Effector CD4-positive, alpha-beta T cell (primary cell): ENCODE data around the gene C1orf21.

ENCODE experiments used
- DNase-seq: peaks from one replicate; pipeline ENCODE4 v3.0.0-alpha.2; 2020

C1orf21 gene

GRCh38 chr1:184527402-184527801, 140.6 kb downstream of the C1orf21 start:
- no peak for DNase-seq

GRCh38 chr1:184530226-184530625, 143.4 kb downstream of the C1orf21 start:
- no peak for DNase-seq

- no peak for DNase-seq
Observed at GRCh38 chr1:184531296-184531695, 144.5 kb downstream of the C1orf21 start.

GRCh38 chr1:184532199-184532598, 145.4 kb downstream of the C1orf21 start:
- no peak for DNase-seq

- no peak for DNase-seq
Observed at GRCh38 chr1:184533049-184533448, 146.2 kb downstream of the C1orf21 start.

- DNase-seq: no peak
Observed at GRCh38 chr1:184533915-184534314, 147.1 kb downstream of the C1orf21 start.

- no peak for DNase-seq
Observed at GRCh38 chr1:184534690-184535089, 147.9 kb downstream of the C1orf21 start.

GRCh38 chr1:184535191-184535970, 148.6 kb downstream of the C1orf21 start:
- DNase-seq: no peak

GRCh38 chr1:184536246-184536985, 149.6 kb downstream of the C1orf21 start:
- no peak for DNase-seq

- DNase-seq: no peak
Observed at GRCh38 chr1:184539580-184539979, 152.8 kb downstream of the C1orf21 start.

GRCh38 chr1:184541537-184542152, 154.8 kb downstream of the C1orf21 start:
- no peak for DNase-seq

- DNase-seq: no peak
Observed at GRCh38 chr1:184542291-184542690, 155.5 kb downstream of the C1orf21 start.

GRCh38 chr1:184545601-184546000, 158.8 kb downstream of the C1orf21 start:
- no peak for DNase-seq

GRCh38 chr1:184552446-184552845, 165.6 kb downstream of the C1orf21 start:
- DNase-seq: no peak

- DNase-seq: no peak
Observed at GRCh38 chr1:184553845-184554244, 167.0 kb downstream of the C1orf21 start.

GRCh38 chr1:184555665-184556641, 169.1 kb downstream of the C1orf21 start:
- no peak for DNase-seq

- no peak for DNase-seq
Observed at GRCh38 chr1:184556665-184557064, 169.8 kb downstream of the C1orf21 start.

- DNase-seq: no peak
Observed at GRCh38 chr1:184557423-184558347, 170.9 kb downstream of the C1orf21 start.

GRCh38 chr1:184558691-184559090, 171.9 kb downstream of the C1orf21 start:
- no peak for DNase-seq

GRCh38 chr1:184559117-184559713, 172.4 kb downstream of the C1orf21 start:
- no peak for DNase-seq

- DNase-seq: no peak
Observed at GRCh38 chr1:184562806-184563205, 176.0 kb downstream of the C1orf21 start.
